ENCODE measurements around the gene PCSK6.

Gene PCSK6

GRCh38 chr15:101489599-101490407 lies at the start of gene PCSK6:
Gene PCSK6 (minus strand): TSS chr15:101489707. CDS start chr15:101489670, 37 bp downstream.
- no peak for DNase-seq

DNA sequence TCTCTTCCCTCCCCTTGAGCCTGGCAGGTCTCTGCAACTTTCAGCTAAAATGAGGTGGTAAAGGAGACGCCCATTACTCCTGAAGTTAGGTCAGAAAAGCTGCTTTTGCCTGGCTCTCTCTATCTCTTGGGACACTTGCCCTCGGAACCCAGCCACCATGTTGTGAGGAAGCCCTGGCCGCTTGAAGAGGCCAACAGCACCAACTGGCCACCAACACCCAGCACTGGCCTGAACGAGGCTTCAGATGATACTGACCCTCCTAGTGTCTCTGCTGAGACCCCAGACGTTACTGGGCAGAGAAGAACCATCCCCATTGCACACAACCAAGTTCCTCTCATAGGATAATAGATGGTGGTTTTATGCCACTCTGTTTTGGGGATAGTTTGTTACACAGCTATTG lies 49.5 kb upstream of the PCSK6 start:
- DNase-seq: no peak

DNA sequence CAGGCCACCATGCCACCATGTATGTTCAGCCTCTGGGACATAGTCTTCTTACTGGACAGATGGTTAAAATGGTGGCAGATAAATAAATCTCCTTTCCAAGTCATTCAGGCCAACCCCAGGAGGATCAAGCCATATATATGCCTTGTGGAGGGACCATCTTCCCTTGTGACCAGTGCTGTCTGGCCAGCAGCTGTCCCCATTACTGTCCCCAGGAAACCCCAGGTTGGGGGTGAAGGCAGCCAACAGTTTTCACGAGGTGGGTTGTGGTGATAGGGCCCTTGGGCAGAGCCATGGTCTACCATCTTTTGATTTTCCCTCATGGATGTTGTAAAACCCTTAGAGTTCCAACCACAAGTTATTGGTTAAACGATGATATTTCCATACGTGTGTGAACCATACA lies 48.7 kb upstream of the PCSK6 start:
- no peak for DNase-seq

DNA sequence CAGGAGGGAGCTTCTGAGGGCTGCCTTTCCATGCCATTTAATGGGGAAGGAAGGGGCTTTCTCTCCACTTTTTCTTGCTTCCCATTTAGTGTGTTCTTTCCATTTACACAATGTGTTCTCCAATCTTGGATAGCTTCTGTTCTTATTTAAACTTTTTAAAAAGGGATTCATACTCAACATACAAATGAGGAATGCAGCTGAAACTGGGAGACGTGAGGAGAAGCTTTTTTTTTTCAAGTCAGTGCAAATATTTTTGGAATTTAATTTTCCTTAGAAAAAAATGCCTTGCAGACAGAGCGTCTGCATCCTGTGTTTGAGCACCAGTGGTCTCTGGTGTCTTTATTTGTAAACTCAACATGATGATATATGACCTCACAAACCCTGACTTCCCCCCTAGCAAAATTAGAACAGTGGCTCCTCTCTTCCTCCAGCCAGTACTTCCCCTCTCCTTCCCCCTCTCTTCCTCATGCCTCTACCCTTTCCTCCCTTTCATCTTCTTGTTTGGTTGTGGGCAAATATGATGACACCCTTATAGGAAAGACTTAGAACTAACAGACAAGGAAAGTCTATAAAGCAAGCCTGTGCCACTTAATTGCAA lies 48.1 kb upstream of the PCSK6 start:
- DNase-seq: no peak

- DNase-seq: no peak
Observed at GRCh38 chr15:101536875-101537405, 47.4 kb upstream of the PCSK6 start.

GRCh38 chr15:101536166-101536874 lies 46.8 kb upstream of the PCSK6 start:
- no peak for DNase-seq

DNA sequence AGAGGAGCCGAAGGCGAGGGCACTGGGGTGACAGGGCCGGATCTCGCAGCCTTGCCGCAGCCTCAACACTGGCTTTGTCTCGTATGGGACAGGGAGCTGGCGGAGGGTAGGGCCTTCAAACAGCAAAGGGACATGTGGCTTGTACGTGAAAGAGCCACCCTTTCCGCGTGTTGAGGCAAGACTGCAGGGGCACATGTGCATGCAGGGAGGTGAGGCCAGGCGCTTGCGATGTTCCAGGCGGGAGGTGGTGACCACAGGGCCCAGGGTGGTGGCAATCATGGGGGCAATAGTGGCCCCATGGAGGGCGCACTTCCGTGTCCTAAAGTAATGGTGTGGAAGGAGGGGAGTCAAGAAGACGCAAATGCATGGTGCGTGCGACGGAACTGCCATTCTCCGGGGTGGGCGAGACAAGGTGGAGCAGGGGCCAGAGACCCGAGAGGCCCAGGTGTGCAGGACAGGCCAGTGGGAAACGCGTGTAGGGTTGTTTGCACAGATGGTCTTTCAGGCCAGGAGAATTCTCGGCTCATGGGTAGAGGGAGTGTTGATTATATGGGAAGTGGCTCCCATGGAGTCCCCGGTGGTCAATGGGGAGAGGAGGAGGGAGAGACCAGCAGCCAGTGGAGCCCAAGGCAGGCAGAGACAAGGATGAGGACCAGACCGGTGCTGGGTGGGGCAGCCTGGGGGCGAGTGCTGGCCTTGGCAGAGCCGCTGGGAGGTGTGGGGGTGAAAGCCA lies 45.8 kb upstream of the PCSK6 start:
- DNase-seq: no peak

GRCh38 chr15:101534376-101534970 lies 45.0 kb upstream of the PCSK6 start:
- no peak for DNase-seq

DNA sequence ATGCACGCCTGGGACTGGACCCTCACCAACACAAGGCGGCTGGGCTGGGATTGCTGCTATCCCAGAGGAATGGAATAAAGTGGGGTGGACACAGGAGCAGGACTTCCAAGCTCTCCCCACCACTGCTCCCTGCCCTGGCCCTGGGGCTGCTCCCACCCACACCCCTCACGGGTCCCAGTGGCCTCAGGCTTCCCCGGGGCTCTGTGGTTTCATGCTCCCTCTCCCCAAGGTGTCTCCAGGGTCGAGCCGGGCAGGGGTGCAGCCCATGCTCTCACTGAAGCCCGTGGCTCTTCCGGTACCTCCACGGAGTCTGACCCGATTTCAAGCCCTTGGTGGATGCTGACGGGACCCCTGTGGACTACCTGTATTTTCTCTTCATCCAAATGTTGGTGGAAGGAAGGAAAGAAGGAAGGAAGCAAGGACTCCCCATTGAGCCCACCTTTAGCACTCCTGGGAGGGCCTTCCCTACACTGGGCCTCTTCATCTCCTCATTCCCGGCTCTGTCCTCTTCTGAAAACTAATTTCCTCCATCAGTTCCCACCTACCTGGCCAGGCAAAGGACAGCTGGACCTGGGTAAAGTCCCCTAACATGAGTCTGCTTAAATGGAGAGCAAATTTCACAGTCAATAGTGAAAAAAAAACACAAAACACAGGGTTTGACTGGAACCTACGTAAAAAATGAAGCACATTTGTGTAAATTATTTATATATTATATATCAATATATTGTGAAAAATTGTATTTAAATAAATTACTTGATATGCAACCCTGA lies 44.0 kb upstream of the PCSK6 start:
- no peak for DNase-seq

GRCh38 chr15:101532865-101533264 lies 43.4 kb upstream of the PCSK6 start:
- no peak for DNase-seq

DNA sequence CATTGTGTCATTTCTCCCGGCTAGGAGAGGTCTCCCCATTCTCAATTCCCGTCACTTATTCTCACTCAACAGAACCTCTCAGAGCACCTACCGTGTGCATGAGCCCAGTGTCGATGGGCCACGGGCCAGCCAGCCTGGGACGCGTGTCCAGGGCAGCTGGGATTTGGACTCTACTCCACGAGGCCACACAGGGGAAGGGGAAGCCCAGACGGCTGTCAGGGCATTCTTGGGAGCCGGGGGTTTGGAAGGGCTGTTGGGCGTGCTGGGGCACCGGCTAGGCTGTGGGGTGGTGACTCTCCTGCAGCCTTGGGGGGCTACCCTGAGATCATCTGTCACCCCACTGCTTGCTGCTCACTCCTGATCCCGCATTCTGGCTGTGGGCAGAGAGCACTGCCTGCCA lies 41.7 kb upstream of the PCSK6 start:
- DNase-seq: no peak

DNA sequence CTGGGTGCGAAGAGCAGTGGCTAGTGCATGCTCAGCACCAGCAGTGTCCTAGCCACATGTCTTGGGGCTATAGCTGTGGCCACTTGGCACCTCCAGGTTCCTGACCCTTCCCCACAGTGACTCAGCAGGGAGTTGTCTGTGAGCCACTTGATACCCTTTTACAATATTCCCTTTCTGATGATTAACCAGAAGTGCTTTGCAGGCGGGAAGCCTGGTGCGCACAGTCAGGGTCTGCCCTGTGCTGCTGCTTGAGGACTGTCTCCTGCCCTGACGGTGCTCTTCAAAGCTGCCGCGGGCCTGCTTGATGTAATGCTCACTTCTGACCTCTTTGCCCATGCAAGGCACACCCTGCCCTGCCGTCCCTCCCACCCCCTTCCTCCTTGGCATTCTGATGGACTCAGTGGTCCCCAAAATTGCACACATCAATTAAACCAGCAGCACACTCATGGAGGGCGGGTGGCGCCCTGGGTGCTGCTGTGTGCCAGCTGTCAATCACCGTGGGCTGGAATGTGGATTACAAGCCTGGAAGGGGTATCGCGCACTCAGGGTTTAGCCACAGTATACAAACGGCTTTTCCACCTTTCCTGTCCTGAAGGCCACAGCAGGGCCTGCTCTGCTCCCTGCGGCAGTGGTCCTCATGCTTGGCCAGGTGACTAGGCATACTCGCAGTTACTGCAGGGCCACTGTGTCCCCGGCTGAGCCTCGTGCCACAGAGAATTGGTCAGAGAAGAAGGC lies 40.9 kb upstream of the PCSK6 start:
- no peak for DNase-seq

DNA sequence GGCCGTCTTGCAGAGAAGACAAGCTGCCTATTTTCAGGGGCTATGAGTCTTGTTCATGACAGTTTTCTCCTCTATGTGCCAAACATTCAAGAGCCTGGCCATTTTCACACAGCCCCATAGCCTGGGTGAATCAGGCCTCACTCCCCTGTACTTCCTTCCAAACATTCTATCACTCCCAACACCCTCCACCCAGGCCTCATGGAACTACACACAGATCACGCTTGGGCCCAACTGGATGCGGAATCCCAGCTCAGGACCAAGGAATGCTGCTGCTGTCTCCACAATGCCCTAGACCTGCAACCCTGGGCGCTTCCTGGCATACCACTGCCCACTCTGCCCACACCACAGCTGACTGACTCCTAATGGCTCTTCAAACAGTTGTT lies 39.4 kb upstream of the PCSK6 start:
- no peak for DNase-seq

GRCh38 chr15:101528108-101528916 lies 38.8 kb upstream of the PCSK6 start:
- DNase-seq: no peak

DNA sequence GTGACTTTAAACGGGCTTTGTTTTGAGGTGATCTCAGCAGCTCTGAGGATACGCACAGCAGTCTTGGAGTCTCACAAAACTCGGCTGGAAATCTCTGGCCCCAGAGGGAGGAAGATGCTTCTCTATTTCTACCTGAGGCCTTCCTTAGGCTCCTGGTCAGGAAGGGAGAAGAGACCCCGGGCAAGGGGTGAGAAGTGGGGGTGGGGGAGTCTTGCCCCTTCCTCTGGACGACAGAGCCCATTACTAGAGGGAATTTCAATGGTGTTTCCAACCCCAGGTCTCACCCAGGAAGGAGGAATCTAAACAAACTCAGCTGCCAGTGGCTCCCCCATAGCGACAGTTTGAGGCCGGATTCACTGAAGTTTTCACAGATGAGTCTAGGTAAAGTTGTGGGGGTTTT lies 37.4 kb upstream of the PCSK6 start:
- no peak for DNase-seq

- DNase-seq: no peak
Observed at GRCh38 chr15:101526442-101526841, 36.9 kb upstream of the PCSK6 start.

GRCh38 chr15:101526021-101526420 lies 36.5 kb upstream of the PCSK6 start:
- DNase-seq: no peak

DNA sequence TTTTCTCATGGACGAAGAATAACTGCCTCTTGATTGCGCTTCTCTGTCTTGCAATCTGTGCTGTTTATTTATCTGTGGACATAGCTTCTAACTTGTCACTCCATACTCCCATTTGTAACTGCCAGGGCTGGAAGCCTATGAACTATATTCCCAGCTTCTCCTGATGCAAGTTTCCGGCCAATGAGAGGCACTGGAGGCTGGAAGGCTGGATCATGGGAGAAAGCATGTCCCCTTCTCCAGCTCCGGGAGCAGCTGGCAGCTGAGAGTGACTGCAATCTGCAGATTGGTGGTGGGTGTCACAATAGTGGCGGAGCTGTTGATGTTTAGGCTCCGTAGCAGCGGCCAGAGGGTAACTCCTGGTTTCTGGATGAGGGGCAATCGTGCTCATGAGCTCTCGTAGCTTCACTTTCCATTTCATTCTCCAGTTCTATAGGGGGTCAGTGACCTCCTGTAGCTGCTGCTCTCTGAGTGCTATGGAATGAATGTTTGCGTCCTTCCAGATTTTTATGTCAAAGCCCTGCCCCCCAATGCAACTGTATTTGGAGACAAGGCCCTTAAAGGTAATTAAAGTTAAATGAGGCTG lies 35.7 kb upstream of the PCSK6 start:
- DNase-seq: no peak

DNA sequence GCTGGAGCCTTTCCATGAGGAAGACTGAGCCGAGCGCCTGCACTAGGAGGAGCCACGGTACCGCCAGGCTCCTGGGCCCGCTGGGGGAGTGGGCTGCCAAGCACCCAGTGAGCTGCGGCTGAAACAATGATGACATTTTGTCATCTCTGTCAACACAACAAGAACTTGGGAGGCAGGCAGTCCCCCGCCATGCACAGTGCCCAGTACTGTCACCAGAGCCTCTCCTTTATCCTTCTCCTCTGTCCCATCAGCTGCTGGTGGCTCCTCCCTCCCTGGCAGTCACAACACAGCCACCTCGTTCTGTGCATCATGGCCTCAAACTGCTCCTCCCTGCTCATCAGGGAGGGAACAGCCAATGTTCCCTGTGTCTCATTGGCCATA lies 34.0 kb upstream of the PCSK6 start:
- DNase-seq: no peak
